ENCODE data around the gene SPCS1.

GRCh38 chr3:52722491-52722890 lies 16.6 kb downstream of the SPCS1 start:
- TF ChIP-seq CTCF (IDR thresholded peaks at IDR 0.05) (no peak), POLR2A (IDR thresholded peaks at IDR 0.05) (no peak)
